Measurements from ENCODE around the gene MAPK8IP3. TPM values are rescaled to one million over a fixed set of nuclear protein-coding genes. Genes with fewer than 3 reads are reported as not detected.
A peak's percentile ranks its signal among the peaks of the same experiment; 100 is the strongest.

Gene MAPK8IP3
- total RNA-seq, 1 donor from 2014 or later, result 77.3 TPM

DNA sequence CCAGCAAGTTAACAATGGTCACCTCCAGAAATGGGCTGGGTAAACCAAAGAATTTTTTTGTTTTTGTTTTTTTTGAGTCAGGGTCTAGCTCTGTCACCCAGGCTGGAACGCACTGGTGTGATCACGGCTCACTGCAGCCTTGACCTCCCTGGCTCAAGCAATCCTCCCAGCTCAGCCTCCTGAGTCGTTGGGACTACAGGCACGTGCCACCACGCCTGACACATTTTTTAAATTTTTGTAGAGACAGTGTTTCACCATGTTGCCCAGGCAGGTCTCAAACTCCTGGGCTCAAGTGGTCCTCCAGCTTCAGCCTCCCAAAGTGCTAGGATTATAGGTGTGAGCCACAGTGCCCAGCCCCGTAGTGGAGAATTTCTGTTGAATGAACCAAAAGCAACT is 74.7 kb downstream of the MAPK8IP3 start:
- H3K4me1 ChIP-seq, result peaks cover 17% of the 10 kb centered on the region
- intact Hi-C loops (cut with DNase I), result no loop called here
- TF ChIP-seq, protein P1, sequence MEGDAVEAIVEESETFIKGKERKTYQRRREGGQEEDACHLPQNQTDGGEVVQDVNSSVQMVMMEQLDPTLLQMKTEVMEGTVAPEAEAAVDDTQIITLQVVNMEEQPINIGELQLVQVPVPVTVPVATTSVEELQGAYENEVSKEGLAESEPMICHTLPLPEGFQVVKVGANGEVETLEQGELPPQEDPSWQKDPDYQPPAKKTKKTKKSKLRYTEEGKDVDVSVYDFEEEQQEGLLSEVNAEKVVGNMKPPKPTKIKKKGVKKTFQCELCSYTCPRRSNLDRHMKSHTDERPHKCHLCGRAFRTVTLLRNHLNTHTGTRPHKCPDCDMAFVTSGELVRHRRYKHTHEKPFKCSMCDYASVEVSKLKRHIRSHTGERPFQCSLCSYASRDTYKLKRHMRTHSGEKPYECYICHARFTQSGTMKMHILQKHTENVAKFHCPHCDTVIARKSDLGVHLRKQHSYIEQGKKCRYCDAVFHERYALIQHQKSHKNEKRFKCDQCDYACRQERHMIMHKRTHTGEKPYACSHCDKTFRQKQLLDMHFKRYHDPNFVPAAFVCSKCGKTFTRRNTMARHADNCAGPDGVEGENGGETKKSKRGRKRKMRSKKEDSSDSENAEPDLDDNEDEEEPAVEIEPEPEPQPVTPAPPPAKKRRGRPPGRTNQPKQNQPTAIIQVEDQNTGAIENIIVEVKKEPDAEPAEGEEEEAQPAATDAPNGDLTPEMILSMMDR (IDR thresholded peaks at IDR 0.05), result no peak
- no peak overlapping the region for H3K4me3 ChIP-seq
- H3K36me3 ChIP-seq, result peaks cover 32% of the 10 kb centered on the region
- H3K27me3 ChIP-seq, result no peaks in the 10 kb centered on the region
- H3K27ac ChIP-seq, result no peak overlapping the region
- no peaks in the 10 kb centered on the region for H3K9me3 ChIP-seq
- DNase-seq (no peak), ATAC-seq (no peak)

DNA sequence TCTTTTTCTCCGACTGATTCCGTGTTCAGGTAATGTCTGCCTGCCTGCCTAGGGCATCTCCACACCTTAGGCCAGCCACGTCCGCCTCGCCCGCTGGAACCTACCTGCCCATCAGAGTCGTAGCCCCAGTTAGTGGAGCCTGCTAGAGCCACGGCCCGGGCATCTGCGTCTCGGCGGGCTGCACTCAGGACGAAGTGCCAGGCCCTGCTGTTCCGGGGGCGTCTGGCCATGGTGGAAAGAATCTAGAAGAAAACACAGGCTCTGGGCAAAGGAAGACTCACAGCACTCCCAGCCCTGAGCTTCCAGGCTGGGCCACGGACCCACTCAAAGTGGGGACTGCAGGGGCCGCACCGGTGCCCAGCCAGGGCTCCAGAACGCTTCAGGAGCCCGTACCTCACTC is 75.3 kb downstream of the MAPK8IP3 start:
- Histone ChIP-seq H3K27me3 (no peaks in the 10 kb centered on the region), H3K27ac (no peak overlapping the region), H3K36me3 (peaks cover 31% of the 10 kb centered on the region), H3K4me3 (peak overlapping the region; percentile 80), H3K9me3 (no peaks in the 10 kb centered on the region), H3K4me1 (peaks cover 17% of the 10 kb centered on the region)
- DNase-seq (no peak), ATAC-seq (no peak)
- TF ChIP-seq, protein P1 (IDR thresholded peaks at IDR 0.05), result no peak
- intact Hi-C loops (cut with DNase I), result no loop called here

DNA sequence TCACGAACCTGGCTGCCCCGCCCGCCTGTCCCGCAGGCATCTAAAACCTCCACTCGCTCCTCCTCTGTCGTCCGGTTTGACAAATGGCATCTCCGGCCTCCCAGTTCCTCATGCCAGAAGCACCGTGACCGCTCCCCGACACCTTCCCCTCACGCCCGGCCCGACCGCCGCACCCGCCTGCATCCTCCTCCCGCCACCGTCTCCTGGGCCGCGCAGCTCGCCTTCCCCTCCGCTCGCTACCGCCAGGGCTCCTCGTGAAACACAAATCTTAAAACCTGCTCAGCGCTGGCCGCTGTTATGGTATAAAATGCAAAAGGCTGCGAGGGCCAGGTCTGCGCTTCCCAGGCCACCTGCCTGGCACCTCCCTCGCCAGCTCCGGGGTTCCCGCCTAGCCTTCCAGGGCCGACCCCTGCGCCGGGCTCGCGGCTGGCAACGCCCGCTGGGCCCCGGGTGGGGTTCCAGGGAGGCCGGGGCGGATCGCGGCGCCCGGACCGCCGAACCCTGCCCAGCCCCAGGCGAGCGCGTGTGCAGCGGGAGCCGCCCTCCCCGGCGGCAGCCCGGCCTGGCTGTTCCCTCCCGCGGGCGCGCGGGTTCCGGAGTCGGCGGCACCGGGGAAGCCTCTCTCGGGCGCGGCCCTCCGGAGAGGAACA is 75.9 kb downstream of the MAPK8IP3 start:
- intact Hi-C loops (cut with DNase I), result no loop called here
- H3K4me1 ChIP-seq, result peaks cover 17% of the 10 kb centered on the region
- H3K9me3 ChIP-seq, result no peaks in the 10 kb centered on the region
- no peaks in the 10 kb centered on the region for H3K27me3 ChIP-seq
- DNase-seq (no peak), ATAC-seq (peak; percentile 21)
- peak overlapping the region; percentile 85 for H3K27ac ChIP-seq
- H3K36me3 ChIP-seq, result peaks cover 29% of the 10 kb centered on the region
- TF ChIP-seq, protein P1 (IDR thresholded peaks at IDR 0.05), result no peak
- H3K4me3 ChIP-seq, result peak overlapping the region; percentile 80

DNA sequence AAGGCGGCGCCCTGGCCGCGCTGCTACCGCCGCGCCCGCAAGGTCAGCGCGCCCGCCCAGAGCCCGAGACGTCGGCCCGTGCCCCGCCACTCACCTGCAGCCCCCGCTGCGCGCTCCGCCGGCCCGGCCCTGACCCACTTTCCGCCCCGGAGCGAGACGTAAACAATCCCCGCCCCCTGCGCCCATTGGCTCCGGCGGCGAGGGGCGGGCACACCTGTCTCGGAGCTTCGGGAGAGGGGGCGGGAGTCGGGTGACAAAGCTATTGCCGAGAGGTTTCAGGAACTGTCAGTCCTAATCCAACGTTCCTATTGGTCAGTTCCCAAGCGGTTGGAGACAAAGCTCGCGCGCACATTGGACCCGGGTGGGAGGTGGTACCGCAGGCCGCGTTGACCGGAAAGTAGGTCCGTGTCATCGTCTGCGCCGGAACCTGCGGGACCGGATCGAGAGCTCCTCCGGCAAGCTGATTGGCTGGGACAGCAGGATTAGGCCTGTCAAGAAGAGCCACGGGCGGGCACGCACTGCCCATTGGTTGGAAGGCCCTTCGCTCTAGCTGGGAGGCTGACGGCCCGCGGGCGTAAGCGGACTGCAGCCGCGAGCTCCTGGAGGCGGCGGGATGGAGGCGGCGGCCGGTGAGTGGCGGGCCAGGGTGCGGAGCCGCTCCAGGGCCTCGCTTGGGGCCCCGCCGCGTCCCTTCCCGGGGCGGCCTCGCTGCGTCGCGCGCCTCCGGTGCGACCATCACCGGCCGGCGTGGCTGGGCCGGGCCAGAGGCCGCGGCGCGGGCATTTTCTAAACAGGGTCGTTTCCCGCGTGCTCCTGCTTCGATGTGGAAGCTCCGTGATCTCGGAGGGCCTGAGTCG is 76.6 kb downstream of the MAPK8IP3 start, which contains the start of the genes NUBP2 and SPSB3:
Gene NUBP2 (plus strand): TSS at position 553 of the 857 bp plus-strand sequence. CDS start 61 bp downstream, at position 614.
Gene SPSB3 (minus strand): TSS at position 164 of the 857 bp plus-strand sequence. CDS start 1,088 bp downstream, outside the sequence.
- Histone ChIP-seq H3K4me3 (peak within 1 kb of the TSS; percentile 85), H3K4me1 (peaks cover 17% of the 10 kb centered on the region), H3K27ac (peak within 1 kb of the TSS; percentile 85), H3K27me3 (no peaks in the 10 kb centered on the region), H3K9me3 (no peaks in the 10 kb centered on the region), H3K36me3 (peaks cover 29% of the 10 kb centered on the region)
- intact Hi-C loops (cut with DNase I), result no loop called here
- DNase-seq (peak; percentile 100), ATAC-seq (peak; percentile 94)
- TF ChIP-seq, protein P1 (IDR thresholded peaks at IDR 0.05), result no peak

- intact Hi-C loops (cut with DNase I), result no loop called here
- peaks cover 31% of the 10 kb centered on the region for H3K36me3 ChIP-seq
- DNase-seq, result no peak
These were observed 79.2 kb downstream of the MAPK8IP3 start for GRCh38 chr16:1784977-1785845.

More at GRCh38 chr16:1784977-1785845, 79.2 kb downstream of the MAPK8IP3 start:
- no peaks in the 10 kb centered on the region for H3K27me3 ChIP-seq
- peaks cover 17% of the 10 kb centered on the region for H3K4me1 ChIP-seq
- no peak overlapping the region for H3K27ac ChIP-seq
- TF ChIP-seq, protein P1 (IDR thresholded peaks at IDR 0.05), result no peak
- no peaks in the 10 kb centered on the region for H3K9me3 ChIP-seq
- no peak for ATAC-seq
- H3K4me3 ChIP-seq, result no peak overlapping the region

Measured in upper lobe of right lung (tissue), 1 donor.